Measurements from ENCODE around the gene DCLK1. TPM values are rescaled to one million over a fixed set of nuclear protein-coding genes. Genes with fewer than 3 reads are reported as not detected.

Gene DCLK1
- total RNA-seq, 2 experiments from 2014 or later = not detected

DNA sequence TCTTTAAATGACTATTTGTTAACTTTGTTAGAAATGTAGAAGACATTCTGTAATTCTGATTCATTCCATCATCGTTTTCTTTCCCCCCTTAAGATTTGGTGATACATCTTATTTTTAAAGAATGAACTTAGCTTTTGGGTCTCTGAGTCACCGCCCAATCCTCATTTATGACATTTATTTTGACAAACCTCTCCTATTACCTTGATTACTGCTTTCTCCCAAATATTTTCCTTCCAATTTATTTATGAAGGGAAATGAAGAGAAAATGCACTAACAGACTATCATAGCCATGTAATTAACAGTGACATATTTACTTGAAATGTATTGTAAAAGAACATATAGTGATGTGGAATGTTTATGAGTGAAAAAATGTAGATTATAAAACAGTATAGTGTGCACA lies 241.6 kb downstream of the DCLK1 start:
- Mint-ChIP-seq H3K36me3 (ENCODE audit: low read depth) (no peaks in the 10 kb centered on the region), H3K27me3 (ENCODE audit: low read depth) (no peaks in the 10 kb centered on the region), H3K4me1 (ENCODE audit: low read depth) (no peaks in the 10 kb centered on the region), H3K27ac (no peak overlapping the region), H3K4me3 (no peak overlapping the region), H3K9me3 (ENCODE audit: insufficient read depth) (no peaks in the 10 kb centered on the region)
- CTCF ChIA-PET = no interaction called here
- POLR2A ChIA-PET = no interaction called here
- ATAC-seq = no peak
- no peak for DNase-seq

DNA sequence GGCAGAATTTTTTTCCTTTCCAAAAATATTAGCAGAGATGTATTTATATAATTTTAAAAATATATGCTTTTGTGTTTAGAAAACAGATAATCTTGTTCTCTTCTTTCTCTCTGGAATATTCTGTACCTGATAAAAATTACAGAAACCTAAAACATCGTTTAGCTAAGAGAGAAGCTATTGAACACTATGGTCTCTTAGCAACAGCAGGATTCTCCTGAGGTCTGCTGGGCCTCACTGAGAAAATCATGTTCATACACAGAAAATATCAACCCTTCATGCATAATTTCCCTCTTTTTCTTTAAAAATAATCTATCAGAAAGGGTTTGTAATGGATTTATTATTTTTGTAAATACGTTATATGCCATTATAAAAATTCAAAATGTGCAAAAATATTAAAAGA lies 242.2 kb downstream of the DCLK1 start:
- no peak for DNase-seq
- Mint-ChIP-seq H3K4me3 (no peak overlapping the region), H3K27ac (no peak overlapping the region), H3K36me3 (ENCODE audit: low read depth) (no peaks in the 10 kb centered on the region), H3K9me3 (ENCODE audit: insufficient read depth) (no peaks in the 10 kb centered on the region), H3K4me1 (ENCODE audit: low read depth) (no peaks in the 10 kb centered on the region), H3K27me3 (ENCODE audit: low read depth) (no peaks in the 10 kb centered on the region)
- no peak for ATAC-seq
- POLR2A ChIA-PET = no interaction called here
- CTCF ChIA-PET = no interaction called here

DNA sequence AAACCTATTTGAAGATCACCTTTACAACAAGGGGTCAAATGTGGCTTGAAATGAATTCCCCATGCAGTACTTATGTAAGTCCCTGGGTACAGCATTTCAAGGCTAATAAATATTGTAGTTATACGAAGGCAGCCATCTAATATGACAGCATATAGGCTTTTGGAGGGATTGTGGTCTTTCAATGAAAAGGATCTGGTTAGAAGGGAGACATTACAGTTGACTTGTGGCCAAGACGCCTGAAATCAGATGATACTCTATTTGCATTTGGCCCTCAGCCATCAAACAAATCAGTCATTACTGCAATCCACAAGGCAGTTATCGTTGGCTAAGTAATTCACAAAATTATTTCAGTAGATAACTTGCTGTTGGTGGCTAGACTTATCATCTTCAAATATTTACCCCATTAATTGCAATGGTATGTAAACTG lies 242.7 kb downstream of the DCLK1 start:
- ATAC-seq = no peak
- POLR2A ChIA-PET = no interaction called here

DNA sequence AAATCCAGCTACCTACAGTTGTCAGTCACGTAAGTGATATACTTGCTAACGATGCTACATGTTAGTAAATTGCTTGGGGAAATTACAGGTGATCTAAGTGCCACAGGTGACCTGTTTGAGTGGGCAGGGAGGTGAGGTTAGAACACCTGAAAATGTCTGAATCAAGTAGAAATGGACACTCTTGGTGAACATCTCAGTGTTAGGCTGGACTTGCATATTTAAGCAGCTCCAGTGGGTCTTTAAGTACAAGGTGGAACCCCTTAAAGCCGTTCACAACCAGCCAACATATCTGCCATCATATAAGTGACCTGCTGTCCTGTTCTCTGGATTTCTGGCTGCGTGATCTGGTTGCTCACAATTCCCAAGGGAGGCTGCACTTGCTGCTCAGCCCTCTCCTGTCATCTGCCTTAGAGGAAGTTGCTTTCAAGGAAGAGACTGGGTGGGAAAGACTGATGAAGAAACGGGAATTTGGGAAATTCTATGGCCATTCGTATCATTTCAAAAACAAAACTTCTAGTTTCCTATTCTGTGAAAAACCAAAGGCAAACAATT lies 244.0 kb downstream of the DCLK1 start:
- ChIA-PET POLR2A (no interaction called here), CTCF (no interaction called here)
- ATAC-seq = no peak
- Mint-ChIP-seq H3K4me1 (ENCODE audit: low read depth) (no peaks in the 10 kb centered on the region), H3K27me3 (ENCODE audit: low read depth) (no peaks in the 10 kb centered on the region), H3K4me3 (no peak overlapping the region), H3K36me3 (ENCODE audit: low read depth) (no peaks in the 10 kb centered on the region), H3K27ac (no peak overlapping the region), H3K9me3 (ENCODE audit: insufficient read depth) (no peaks in the 10 kb centered on the region)
- no peak for DNase-seq

More for the DNA sequence above, 242.7 kb downstream of the DCLK1 start:
- DNase-seq = no peak
- Mint-ChIP-seq H3K4me3 (no peak overlapping the region), H3K9me3 (ENCODE audit: insufficient read depth) (no peaks in the 10 kb centered on the region), H3K36me3 (ENCODE audit: low read depth) (no peaks in the 10 kb centered on the region), H3K4me1 (ENCODE audit: low read depth) (no peaks in the 10 kb centered on the region), H3K27me3 (ENCODE audit: low read depth) (no peaks in the 10 kb centered on the region), H3K27ac (no peak overlapping the region)
- CTCF ChIA-PET = no interaction called here

DNA sequence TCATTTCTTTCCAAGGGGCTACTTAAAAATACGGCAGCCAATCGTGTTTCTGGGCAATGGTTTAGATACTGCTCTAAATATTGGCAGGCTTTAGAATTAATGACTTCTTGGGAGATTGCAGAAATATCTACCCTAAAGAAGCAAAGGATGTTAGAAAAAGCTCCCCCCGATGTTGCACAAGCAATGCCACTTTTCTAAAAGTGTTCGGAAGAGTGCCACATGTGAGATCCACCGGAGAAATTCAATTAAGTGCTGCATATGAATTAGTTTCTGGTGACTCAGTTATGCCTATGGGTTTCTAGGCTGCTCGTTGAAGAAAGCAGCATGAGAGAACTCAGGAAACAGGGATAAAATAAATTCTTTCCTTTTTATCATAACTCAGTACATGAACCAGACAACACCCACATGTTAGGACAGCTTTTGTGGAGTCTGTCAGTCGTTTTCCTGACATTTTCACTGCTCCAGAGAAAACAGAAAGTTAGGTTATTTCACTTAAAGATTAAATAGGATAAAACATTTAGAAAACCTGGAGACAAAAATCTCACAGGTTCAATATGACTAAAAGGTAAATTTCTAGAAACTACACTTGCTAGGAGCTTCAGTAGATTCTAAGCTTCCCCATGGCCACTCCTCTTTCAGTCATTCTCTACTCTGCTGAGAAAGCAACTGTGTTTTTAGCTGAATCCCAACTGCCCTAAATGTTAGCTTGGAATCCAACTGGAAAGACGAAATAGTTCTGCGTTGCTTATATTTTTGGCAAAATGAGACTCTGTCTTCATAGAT lies 244.7 kb downstream of the DCLK1 start:
- H3K9me3 Mint-ChIP-seq (ENCODE audit: insufficient read depth) = no peaks in the 10 kb centered on the region
- no peak overlapping the region for H3K4me3 Mint-ChIP-seq

DNA sequence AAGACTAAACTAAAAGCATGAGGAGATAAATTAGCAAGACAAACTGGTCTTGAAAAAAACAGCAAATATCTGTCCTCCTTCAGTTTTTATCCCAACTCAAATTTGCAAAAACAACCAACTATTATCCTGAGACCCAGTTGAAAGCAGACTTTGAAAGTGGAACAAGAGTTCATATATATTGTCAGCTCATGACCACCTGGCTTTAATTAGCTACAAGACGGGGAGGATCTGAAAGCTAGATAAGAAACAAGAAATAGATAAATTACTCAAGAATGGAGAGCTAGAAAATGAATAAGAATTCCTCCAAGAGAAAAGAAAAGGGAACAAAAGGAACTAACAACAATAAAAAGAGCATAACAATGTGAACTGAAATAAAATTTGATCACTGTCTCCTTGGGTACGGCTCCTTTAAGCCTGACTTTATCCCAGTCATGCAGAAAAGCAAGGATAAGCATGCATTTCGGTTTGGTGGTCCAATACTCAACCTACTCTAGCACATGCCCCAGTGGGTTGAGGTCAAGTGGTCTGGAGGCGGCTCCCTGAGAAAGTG lies 246.9 kb downstream of the DCLK1 start:
- no peak for ATAC-seq
- no peaks in the 10 kb centered on the region for H3K36me3 Mint-ChIP-seq (ENCODE audit: low read depth)
- H3K27me3 Mint-ChIP-seq (ENCODE audit: low read depth) = no peaks in the 10 kb centered on the region
- H3K4me1 Mint-ChIP-seq (ENCODE audit: low read depth) = no peaks in the 10 kb centered on the region
- no peak for DNase-seq
- H3K4me3 Mint-ChIP-seq = no peak overlapping the region
- CTCF ChIA-PET = no interaction called here
- H3K9me3 Mint-ChIP-seq (ENCODE audit: insufficient read depth) = no peaks in the 10 kb centered on the region
- no peak overlapping the region for H3K27ac Mint-ChIP-seq
- POLR2A ChIA-PET = no interaction called here

More for the DNA sequence above, 244.7 kb downstream of the DCLK1 start:
- no peaks in the 10 kb centered on the region for H3K4me1 Mint-ChIP-seq (ENCODE audit: low read depth)
- DNase-seq (no peak), ATAC-seq (no peak)
- no peak overlapping the region for H3K27ac Mint-ChIP-seq
- POLR2A ChIA-PET = no interaction called here
- no peaks in the 10 kb centered on the region for H3K27me3 Mint-ChIP-seq (ENCODE audit: low read depth)
- H3K36me3 Mint-ChIP-seq (ENCODE audit: low read depth) = no peaks in the 10 kb centered on the region
- CTCF ChIA-PET = no interaction called here

DNA sequence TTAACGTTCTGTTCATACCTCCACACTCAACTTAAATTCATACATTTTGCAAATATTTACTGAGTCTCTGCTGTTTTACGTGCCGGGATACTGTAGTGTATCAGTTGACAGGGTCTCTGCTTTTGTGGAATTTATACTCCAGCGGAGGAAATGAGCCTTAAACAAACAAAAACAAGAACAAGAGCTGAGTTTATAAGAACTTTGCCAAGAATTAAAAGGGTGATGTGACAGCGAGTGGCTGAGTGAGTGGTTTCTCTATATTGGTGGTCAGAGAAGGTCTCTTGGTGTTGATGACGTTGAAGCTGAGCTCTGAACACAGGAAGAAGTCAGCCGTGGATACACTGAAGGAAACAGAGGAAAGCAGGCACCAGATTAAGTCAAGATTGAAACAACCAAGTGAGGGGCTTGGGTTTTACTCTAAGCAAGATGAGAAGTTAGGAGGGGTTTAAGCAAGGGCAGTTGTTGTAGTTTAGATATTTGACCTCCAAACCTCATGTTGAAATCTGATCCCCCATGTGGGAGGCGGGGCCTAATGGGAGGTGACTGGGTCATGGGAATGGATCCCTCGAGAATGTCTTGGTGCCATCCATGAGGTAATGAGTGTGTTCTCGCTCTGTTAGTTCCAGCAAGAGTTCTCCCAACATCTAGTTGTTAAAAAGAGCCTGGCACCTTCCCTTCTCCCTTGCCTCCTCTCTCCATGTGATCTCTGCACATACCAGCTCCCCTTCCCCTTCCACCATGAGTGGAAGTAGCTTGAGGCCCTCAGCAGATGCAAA lies 248.3 kb downstream of the DCLK1 start:
- Mint-ChIP-seq H3K27ac (no peak overlapping the region), H3K27me3 (ENCODE audit: low read depth) (no peaks in the 10 kb centered on the region)
- POLR2A ChIA-PET = no interaction called here

DNA sequence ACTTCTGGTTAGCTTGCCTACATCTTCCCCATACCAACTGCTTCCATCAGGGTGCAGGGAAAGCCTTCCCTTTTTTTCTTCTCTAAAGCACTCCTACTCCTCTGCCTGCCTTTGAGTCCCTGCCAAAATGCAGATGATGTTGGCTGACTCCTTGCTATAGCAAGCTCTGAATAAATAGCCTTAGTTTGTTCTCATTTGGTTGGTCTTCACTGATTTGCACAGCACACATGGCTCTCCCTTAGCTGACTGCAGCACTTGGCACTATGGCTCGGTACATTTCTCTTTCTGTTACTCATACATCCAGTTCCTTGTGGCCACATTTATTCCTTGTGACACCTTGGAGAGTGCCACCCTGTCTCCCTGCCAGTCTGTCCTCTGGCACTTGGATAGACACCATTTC lies 249.8 kb downstream of the DCLK1 start:
- Mint-ChIP-seq H3K9me3 (ENCODE audit: insufficient read depth) (no peaks in the 10 kb centered on the region), H3K36me3 (ENCODE audit: low read depth) (no peaks in the 10 kb centered on the region), H3K27ac (no peak overlapping the region), H3K4me3 (no peak overlapping the region), H3K27me3 (ENCODE audit: low read depth) (no peaks in the 10 kb centered on the region), H3K4me1 (ENCODE audit: low read depth) (no peaks in the 10 kb centered on the region)
- ATAC-seq (no peak), DNase-seq (no peak)
- ChIA-PET POLR2A (no interaction called here), CTCF (no interaction called here)

More for the DNA sequence above, 248.3 kb downstream of the DCLK1 start:
- H3K9me3 Mint-ChIP-seq (ENCODE audit: insufficient read depth) = no peaks in the 10 kb centered on the region
- DNase-seq = no peak
- H3K4me3 Mint-ChIP-seq = no peak overlapping the region
- CTCF ChIA-PET = no interaction called here
- no peak for ATAC-seq
- no peaks in the 10 kb centered on the region for H3K36me3 Mint-ChIP-seq (ENCODE audit: low read depth)
- no peaks in the 10 kb centered on the region for H3K4me1 Mint-ChIP-seq (ENCODE audit: low read depth)

DNA sequence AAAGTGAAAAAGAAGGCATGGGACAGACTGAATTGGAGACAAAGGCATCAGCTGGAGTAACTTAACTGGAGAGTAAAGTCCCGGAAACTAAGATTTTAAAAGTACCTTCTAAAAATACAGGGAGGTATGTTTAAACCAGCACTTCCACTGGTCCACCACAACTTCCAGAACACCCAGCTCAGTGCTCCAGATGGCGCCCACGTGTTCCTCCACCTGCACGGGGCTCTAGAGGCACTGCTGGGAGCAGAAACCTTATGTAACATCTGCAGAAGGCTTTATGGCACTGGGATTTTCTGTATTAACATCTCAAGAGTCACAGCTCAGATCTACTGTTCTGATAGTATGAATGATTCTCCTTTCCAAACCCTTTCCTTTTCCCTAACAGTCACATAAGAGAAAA lies 252.1 kb downstream of the DCLK1 start:
- peaks cover 5% of the 10 kb centered on the region for H3K9me3 Mint-ChIP-seq (ENCODE audit: insufficient read depth)
- CTCF ChIA-PET = no interaction called here
- ATAC-seq (no peak), DNase-seq (no peak)
- H3K36me3 Mint-ChIP-seq (ENCODE audit: low read depth) = no peaks in the 10 kb centered on the region
- no peaks in the 10 kb centered on the region for H3K4me1 Mint-ChIP-seq (ENCODE audit: low read depth)
- H3K27ac Mint-ChIP-seq = no peak overlapping the region
- POLR2A ChIA-PET = no interaction called here
- no peaks in the 10 kb centered on the region for H3K27me3 Mint-ChIP-seq (ENCODE audit: low read depth)
- no peak overlapping the region for H3K4me3 Mint-ChIP-seq

DNA sequence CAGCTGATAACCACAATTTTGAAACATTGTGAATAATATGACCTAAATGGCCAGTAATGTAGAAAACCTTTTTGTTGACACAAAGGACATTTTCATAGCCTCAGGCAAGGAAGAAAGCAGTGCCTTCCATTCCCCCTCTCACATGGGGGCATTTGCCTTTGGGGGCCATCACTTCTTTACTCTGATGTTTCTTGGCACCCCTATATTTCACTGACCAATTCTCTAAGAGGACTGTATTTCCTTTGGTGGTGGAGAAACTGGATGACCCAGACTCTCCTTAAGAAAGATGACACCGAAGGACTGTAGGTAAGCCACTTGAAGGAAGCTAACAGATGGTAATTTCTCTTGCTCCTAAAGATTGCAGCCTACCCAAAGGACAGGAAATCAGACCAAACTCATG lies 254.6 kb downstream of the DCLK1 start:
- Mint-ChIP-seq H3K27ac (no peak overlapping the region), H3K4me1 (ENCODE audit: low read depth) (no peaks in the 10 kb centered on the region), H3K36me3 (ENCODE audit: low read depth) (no peaks in the 10 kb centered on the region), H3K9me3 (ENCODE audit: insufficient read depth) (peaks cover 7% of the 10 kb centered on the region), H3K27me3 (ENCODE audit: low read depth) (no peaks in the 10 kb centered on the region), H3K4me3 (no peak overlapping the region)
- ChIA-PET POLR2A (no interaction called here), CTCF (interaction anchor here (0.5 kb wide), 1 partner anchor 77 kb away, joined by 3 read pairs; no protein-coding TSS in a partner anchor)
- no peak for ATAC-seq
- DNase-seq = no peak

DNA sequence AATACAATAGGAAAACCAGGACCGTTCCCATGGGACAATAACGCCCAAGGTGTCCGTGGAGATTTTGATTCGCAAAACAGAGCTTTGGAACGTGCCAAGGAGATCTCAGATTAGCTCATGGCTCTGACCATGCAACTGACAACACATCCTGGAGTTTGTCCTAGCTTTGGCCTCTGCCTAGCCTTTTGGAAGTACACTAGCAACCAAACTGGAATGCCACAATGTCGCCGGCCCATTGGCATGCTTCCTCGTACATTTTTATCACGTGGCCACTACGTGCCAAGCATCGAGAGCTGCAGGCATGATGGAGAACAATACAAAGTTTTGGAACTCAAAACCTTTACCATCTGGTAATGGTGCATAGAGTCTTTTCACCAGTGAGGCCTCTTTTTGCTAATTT lies 256.5 kb downstream of the DCLK1 start:
- DNase-seq = no peak
- no peak overlapping the region for H3K27ac Mint-ChIP-seq
- no peak overlapping the region for H3K4me3 Mint-ChIP-seq
- no peak for ATAC-seq
- H3K9me3 Mint-ChIP-seq (ENCODE audit: insufficient read depth) = peaks cover 7% of the 10 kb centered on the region
- no peaks in the 10 kb centered on the region for H3K4me1 Mint-ChIP-seq (ENCODE audit: low read depth)
- ChIA-PET CTCF (no interaction called here), POLR2A (no interaction called here)
- H3K27me3 Mint-ChIP-seq (ENCODE audit: low read depth) = no peaks in the 10 kb centered on the region
- H3K36me3 Mint-ChIP-seq (ENCODE audit: low read depth) = no peaks in the 10 kb centered on the region

DNA sequence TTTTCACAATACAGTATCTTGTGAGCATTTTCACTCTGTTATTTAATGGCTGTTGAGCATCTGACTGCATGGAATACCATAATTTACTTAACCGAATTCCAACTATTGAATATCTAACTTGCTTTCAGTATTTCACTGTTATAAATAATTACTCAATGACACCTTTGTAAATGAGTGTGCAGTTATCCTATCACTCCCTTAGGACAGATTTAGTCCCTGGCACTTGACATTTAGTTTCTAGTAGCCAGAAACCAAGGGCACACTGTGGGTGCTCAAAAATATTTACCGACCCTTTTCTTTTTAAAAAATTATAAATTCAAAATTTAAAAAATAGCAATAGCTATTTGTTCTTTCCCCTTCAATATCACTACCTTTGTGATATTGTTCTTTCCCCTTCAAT lies 258.8 kb downstream of the DCLK1 start:
- peaks cover 7% of the 10 kb centered on the region for H3K9me3 Mint-ChIP-seq (ENCODE audit: insufficient read depth)
- H3K36me3 Mint-ChIP-seq (ENCODE audit: low read depth) = no peaks in the 10 kb centered on the region
- H3K4me3 Mint-ChIP-seq = no peak overlapping the region
- ATAC-seq = no peak
- DNase-seq = no peak
- no peaks in the 10 kb centered on the region for H3K4me1 Mint-ChIP-seq (ENCODE audit: low read depth)
- CTCF ChIA-PET = no interaction called here
- POLR2A ChIA-PET = no interaction called here
- no peaks in the 10 kb centered on the region for H3K27me3 Mint-ChIP-seq (ENCODE audit: low read depth)
- H3K27ac Mint-ChIP-seq = no peak overlapping the region
